NCI-H446 (cell line): ENCODE data around the gene RITA1.

Experiments used
- DNase-seq, 2 experiments: peaks; one replicate each; lab custom pipeline; 2025; lab: John Stamatoyannopoulos, UW

The RITA1 gene

DNA sequence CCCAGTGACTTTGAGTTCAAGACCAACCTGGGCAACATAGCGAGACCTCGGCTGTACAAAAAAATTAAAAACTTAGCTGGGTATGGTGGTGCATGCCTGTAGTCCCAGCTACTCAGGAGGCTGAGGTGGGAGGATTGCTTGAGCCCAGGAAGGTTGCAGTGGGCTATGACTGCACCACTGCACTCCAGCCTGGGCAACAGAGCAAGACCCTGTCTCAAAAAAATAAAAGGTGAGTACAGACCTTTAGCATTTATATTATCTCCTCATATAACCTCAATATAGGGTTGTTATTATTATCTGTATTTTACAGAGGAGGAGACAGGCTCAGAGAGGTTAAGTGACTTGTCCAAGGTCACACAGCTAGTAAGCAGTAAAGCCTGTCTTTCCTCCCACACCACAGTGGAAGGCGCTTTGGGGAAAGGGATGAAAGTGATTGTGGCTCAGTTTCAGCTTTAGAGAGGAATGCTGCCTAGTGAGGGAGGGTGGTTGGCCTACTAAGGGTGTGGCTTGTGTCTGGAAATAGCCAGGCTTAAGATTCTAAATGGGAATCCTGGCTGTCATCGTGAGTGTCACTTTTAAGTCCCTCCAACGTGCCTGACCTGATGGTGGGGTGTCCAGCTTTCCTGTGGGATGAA is 43.0 kb downstream of the RITA1 start:
- DNase-seq: no peak

DNA sequence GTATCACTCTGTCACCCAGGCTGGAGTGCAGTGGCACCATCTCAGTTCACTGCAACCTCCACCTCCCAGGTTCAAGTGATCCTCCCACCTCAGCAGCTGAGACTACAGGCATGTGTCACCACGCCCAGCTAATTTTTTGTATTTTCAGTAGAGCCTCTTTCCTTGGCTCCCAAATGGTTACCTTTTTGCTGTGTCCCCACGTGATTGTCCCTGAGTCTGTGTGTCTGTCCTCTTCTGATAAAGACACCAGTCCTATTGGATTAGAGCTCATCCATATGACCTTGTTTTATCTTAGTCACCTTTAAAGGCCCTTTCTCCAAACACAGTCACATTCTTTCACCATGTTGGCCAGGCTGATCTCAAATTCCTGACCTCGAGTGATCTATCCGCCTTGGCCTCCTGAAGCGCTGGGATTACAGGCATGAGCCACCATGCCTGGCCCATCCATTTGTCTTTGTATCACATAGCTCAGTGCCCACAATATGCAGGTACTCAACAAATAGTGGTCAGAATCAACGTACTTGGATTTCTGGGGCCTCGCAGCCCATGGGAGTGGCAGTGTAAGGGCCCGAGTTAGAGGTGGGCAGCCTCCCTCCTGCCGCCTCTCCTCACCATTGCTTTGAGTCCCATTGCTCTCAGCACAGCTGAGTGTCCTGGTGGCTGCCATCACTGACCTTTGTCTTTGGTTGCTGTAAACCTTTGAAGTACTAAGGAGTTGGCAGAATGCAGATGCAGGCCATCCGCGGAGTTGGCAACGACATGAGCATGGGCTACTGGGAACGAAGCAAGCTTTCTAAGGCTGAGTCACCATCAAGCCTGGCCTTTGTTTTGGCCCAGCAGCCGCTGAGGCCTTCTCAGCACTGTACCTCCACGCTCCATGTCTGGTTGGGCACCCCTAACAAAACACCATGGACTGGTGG is 45.1 kb downstream of the RITA1 start:
- DNase-seq: peak in 1 of 2 experiments; percentile 57

DNA sequence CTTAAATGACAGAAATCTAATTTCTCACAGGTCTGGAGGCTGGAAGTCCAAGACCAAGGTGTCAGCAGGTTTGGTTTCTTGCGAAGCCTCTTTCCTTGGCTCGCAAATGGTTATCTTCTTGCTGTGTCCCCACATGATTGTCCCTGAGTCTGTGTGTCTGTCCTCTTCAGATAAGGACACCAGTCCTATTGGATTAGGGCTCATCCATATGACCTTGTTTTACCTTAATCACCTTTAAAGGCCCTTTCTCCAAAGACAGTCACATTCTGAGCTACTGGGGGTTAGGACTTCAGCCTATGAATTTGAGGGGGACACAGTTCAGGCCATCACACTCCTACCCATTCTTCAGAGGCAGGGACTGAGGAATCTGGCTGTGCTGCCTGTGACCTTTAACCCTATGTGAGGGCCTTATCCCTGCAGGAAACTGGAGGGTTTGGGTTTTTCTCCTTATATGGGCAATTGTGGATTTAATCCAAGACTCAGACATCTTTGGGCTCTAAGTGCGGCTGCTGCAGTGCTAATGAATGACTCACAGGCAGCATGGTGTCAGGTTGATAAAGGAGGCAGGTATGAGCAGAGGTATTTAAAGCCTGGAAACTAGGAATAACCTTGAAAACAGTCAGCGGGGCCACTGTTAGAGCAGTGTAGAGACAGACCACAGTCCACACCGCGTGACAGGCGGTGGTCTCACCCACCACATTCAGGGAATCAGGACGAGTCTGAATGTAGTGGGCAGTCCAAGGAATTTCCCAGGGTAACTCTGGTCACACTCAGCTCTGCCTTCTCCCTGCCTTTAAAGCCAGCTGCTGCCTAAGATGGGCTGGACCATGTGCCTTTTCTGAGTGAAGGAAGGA is 45.9 kb downstream of the RITA1 start:
- DNase-seq: peak in 1 of 2 experiments; percentile 24

DNA sequence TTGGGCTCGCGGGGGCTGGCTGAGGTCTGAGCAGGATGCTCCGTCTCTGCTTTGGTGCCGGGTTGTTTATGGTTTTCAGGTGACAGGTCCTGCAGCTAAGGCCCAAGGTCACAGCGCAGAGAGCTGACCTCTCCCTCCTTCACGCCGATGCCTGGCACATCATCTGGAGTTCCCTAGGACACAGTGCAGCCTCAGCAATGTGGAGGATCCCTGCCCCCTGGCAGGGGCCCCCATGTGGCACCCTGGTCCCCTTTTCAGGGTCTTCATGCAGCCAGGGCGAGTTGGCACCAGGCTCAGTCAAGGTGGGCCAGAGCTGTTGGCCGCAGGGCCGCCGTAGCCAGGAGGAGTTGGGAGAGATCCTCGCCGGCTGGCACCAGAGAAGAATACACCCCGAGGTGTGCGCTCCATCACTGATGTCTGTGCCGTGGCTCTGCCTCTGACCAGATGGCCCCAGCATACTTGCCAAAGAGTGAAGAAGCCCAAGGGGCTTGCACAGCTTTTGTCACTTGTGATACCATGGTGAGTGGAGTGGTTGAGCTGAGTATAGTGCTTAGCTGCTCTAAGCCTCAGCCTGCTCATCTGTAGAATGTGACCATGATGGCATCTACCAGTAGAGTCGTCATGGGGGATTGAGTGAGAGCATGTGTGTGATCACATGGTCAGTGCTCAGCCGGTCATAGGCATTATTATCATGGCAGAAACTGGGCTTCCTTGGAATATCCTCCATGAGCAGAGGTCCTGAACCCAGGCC is 46.7 kb downstream of the RITA1 start:
- peak in 1 of 2 experiments; percentile 65 for DNase-seq

DNA sequence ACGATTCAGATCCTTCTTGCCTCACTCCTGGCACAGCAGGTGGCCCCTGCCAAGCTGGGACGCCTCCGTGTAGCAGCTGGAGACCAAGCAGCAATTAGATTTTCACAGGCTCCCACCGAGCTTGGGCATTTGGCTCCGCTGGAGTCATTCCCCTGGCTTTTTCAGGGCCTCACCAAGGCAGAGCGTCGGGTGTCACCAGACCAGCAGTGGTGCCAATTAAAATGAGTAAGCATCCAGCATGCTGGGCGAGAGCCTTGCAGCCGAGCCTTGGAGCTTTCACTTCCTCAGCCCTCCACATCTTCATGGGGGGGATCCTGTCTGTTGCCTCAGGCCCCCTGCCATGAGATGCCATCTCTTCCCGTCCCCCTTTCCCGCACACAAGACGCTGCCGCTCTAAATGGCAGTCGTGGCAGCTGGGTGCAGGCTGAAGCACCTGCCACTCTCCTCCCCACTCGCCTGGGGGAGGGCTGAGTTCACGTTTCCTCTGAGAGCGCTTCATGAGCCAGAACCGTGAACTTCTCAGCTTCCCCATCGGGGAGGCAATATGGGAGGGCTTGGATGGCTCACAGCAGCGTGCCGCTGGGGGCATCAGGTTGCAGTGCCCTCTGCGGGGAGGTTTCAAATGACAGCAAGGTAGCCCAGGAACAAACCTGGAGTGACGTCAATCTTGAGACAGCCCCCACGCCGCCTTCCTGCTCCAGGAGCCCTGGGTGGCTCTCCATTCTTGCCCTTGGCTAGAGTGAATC is 47.5 kb downstream of the RITA1 start:
- peak; percentile 75 to 94 for DNase-seq

DNA sequence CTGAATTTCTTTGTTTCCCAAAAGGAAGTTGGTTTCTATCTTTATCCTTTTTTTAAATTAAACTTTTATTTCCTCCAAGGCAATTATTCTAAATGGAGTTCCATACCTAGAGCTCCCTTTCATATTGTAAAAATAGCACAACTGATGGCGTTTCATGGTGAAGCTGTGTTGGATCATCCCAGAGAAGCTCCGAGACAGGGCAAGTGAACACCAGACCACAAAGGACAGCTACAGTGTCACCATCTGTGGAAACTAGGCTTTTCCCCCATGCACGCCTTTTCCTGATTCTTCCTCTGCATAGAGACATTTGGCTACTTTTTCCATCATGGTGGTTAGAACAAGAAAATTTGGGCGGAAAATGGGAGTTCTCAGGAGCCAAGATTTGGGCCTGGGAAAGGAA is 48.4 kb downstream of the RITA1 start:
- no peak for DNase-seq

DNA sequence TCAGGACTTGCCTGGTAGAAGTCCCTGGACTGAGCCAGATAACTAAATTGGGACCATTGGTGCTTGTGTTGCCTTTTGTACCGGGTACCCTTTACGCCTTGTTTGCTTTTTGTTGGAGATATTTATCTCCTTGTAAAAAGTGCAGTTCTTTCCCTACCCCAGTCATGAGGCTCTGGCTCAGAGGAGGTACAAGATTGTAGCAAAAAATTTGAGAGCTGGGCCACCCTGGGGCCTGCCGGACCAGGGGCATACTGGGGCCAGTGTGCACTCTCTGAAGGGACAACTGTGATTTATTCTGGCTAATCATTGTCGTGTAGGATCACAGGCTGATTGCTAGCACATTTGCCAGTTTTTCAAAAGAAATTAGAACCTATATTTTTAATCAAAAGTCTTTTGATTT is 49.0 kb downstream of the RITA1 start:
- DNase-seq: no peak

DNA sequence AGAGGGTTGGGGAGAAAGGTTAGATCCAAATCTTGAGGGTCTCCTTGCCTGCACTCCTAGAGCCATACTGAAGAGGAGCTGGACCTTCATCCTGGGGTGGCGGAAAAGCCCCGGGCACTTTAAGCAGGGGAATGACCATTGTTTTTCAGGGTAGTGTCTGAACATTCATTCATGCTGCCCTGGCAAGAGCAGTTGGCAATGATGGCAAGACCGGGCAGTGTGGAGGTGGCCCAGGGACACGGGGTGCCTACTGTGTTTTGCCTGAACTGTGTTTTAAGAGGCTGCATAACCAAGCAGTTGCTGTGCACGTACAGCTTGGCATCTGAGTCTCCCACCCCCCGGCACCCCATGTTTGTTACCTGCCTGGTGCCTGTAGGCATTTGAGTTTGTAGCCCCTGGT is 50.5 kb downstream of the RITA1 start:
- DNase-seq: no peak

DNA sequence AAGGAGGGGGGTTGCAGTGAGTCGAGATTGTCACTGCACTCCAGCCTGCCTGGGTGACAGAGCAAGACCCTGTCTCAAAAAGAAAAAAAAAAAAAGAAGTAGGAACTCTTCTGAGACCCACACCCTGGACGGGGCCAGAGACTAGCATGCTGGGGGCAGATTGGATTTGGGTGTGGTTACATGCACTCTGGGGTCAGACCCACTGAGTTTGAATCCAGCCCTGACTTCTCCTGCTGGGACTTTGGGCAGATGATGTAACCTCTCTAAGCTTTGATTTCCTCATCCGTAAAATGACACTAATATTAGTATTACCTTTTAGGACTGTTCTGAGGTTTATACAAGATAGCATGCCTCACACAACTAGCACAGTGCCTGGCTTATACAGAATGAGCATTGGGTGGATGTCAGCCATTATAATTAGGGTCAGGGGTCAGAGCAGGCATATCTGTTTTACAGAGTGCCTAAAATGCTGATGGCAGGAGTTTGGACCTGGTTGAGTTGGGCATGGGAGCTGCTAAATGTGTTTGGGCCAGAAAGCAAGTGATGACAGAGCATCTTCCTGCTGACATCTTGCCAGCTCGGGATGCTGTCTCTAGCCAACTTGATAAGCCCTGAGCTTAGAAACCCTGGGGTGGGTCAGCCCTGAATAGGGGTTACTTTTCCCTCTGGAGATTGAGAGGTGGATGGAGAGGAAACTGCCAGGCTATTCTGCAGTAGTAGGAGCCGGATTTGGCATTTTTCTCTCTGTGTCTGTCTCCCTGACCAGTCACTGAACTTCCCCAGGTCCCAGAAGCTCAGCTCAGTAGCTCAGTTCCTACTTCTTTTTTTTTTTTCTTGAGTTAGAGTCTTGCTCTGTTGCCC is 51.2 kb downstream of the RITA1 start:
- no peak for DNase-seq

DNA sequence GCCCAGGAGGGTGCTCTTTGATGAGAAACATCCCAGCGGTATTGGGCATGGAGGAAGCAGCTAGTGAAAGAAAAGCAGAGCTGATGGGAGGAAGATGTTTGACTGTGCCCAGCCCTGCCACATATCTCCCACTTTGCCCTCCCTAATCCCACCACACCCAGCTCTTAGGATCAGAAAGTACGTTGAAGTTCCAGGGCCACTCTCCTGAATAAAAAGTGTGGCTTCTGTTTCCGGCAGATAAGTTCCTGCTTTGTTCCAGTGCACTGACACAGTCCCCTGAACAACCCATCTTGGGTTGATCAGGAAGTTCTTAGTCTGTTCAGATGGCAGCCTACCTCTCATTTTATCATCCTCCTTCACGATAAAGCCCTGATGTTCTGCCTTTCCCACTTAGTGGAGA is 52.2 kb downstream of the RITA1 start:
- DNase-seq: no peak

DNA sequence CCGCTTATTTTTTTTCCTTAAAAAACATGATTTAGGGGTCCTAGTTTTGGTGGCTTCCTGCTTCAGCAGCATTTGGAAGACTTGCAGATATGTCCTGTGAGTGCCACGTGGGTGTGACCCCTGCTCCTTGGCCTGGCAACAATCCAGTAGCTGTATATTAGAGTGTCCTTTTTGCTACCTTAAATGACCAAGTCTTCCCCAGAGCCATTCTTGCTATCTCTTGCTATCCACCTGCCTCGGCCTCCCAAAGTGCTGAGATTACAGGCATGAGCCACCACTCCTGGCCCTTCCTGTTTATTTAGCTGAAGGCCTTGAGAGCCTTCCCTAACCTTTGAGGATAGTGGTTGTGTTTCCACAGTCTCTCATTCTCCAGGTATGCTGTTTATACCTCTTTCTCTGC is 52.8 kb downstream of the RITA1 start:
- DNase-seq: no peak

DNA sequence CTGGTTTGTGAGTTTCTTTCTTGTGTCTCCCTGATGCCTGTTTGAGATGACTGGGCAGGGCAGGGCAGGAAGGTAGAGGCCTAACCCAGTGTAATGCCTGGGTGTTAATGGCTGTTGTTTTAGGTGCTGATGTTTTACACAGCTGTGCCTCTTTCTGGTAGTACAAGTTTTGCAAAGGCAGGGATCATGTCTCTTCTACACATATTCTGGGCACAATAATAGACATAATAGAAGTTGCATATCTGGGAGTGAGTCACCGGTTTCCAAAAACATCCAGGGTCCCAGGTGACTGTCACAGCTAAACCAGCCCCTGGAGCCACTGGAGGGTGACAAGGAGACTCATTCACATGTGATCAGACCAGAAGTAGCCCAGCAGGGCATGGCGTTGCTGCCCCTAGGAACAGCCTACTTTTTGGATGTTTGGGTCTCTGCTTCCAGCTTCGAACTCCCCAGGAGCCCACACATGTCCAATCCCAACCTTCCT is 53.8 kb downstream of the RITA1 start:
- DNase-seq: no peak

DNA sequence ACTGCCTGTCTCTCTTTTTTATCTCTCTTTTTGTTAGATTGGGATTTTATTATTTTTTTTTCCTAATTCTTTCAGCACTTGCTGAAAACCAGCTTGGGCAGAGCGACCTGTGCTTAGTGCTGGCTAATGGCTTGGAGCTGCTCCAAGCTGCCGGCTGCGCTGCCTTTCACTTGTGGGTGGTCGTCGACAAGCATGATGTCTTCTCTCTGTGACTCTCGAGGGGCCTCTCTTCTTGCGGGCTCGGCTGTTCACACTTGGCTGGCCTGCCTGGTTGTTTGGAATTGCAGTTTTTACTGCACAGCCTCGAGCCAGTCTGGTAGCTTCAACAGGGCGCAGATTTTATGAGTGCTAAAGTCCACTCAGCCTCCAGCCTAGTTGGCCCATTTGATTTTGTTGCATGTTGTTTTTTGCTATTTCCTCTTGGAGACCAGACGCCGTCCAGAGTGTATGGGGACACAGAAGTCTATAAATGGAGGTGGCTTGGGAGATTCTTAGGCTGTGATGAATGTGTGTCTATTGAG is 54.4 kb downstream of the RITA1 start:
- peak in 1 of 2 experiments; percentile 51 for DNase-seq

DNA sequence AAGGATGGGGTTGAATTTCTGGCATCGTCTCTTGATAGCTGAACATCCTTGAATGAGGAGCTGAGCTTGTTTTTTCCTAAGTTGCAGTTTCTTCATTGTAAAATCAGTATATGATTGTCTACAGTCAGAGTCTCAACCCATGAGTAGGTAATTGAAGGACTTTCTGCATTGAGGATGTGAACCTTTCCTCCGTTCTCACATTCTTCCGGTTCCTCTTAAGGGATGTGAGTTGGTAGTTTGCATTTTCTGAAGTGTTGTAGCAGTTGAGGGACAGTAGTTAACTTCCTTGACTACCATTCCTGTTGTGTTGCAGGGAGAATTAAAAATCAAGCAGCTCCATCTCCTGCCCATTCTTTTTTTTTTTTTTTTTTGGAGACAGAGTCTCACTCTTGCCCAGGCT is 54.9 kb downstream of the RITA1 start:
- no peak for DNase-seq

DNA sequence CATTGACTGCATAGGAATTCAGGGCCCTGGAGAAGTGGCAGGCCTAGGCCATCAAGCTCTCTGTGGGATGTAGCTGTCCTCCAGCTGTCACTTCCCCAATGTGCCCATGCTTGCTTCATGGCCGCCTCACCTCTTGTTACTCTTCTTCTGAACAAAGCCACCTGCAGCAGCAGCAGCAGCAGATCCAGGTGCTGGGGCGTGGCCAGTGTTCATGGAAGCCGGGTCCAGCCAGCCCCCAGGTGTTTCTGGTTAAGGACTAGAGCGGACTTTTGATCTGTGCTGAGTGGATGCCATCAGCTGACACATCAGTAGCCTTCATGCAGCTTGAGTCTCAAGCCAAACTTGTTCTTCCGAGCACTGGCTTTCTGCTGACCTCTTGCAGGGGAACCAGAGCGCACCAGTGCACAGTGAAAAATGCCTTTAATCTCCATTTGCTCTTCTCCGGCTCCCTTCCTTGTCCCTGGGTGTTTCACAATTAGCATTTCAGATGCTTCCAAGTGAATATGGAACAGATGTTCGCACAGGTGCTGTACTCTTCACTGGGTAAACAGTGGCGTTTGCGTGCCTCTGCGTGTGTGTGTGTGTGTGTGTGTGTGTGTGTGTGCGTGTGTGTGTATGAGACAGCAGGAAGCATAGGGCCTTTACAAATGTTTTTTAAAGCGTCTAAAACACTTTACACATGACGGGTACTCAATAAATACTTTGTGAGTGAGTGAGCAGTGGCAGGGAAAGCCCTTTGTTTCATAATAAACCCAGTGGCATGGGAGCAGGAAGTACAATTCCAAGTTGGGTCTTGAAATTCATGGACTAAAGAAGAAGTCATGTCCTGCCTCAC is 55.9 kb downstream of the RITA1 start:
- peak in 1 of 2 experiments; percentile 40 for DNase-seq
